ENCODE measurements around the gene RSBN1.
A peak's percentile ranks its signal among the peaks of the same experiment; 100 is the strongest.

Gene RSBN1

GRCh38 chr1:113783254-113784103 lies 28.8 kb downstream of the RSBN1 start:
- Histone ChIP-seq H3K4me3 (peak overlapping the region; percentile 21; the same call in 1 of the 2 replicates), H3K27ac (peak overlapping the region; percentile 83), H3K9me3 (ENCODE audit: low read depth, low read length) (no peaks in the 10 kb centered on the region), H3K36me3 (ENCODE audit: insufficient read depth, low read length) (peaks cover 7% of the 10 kb centered on the region), H3K9ac (ENCODE audit: insufficient read length) (no peak overlapping the region)
- TF ChIP-seq EZH2 (IDR thresholded peaks at IDR 0.05), result no peak
- peak; percentile 45 for TF ChIP-seq FOXP2 (optimal IDR thresholded peaks at IDR 0.05; ENCODE audit: control extremely low read depth, extremely low read length, insufficient read depth)
- DNase-seq (ENCODE audit: low read depth, low spot score), result peak; percentile 63

GRCh38 chr1:113782406-113782805 lies 29.9 kb downstream of the RSBN1 start:
- no peaks in the 10 kb centered on the region for H3K9me3 ChIP-seq (ENCODE audit: low read depth, low read length)

GRCh38 chr1:113780374-113781146 lies 31.7 kb downstream of the RSBN1 start:
- no peak overlapping the region for H3K4me3 ChIP-seq
- H3K9me3 ChIP-seq (ENCODE audit: low read depth, low read length), result no peaks in the 10 kb centered on the region
- TF ChIP-seq FOXP2 (optimal IDR thresholded peaks at IDR 0.05; ENCODE audit: control extremely low read depth, extremely low read length, insufficient read depth) (no peak), POLR2AphosphoS5 (IDR thresholded peaks at IDR 0.05; ENCODE audit: borderline replicate concordance, low read depth, low read length) (no peak), EZH2 (IDR thresholded peaks at IDR 0.05) (no peak)
- no peak overlapping the region for H3K27ac ChIP-seq
- H3K9ac ChIP-seq (ENCODE audit: insufficient read length), result no peak overlapping the region
- no peak for DNase-seq (ENCODE audit: low read depth, low spot score)
- H3K36me3 ChIP-seq (ENCODE audit: insufficient read depth, low read length), result peaks cover 27% of the 10 kb centered on the region

More at GRCh38 chr1:113782406-113782805, 29.9 kb downstream of the RSBN1 start:
- Histone ChIP-seq H3K4me3 (no peak overlapping the region), H3K36me3 (ENCODE audit: insufficient read depth, low read length) (peaks cover 11% of the 10 kb centered on the region), H3K27ac (peak overlapping the region; percentile 83), H3K9ac (ENCODE audit: insufficient read length) (no peak overlapping the region)
- DNase-seq (ENCODE audit: low read depth, low spot score), result no peak
- TF ChIP-seq EZH2 (IDR thresholded peaks at IDR 0.05) (no peak), FOXP2 (optimal IDR thresholded peaks at IDR 0.05; ENCODE audit: control extremely low read depth, extremely low read length, insufficient read depth) (no peak), POLR2AphosphoS5 (IDR thresholded peaks at IDR 0.05; ENCODE audit: borderline replicate concordance, low read depth, low read length) (no peak)

GRCh38 chr1:113779542-113779941 lies 32.7 kb downstream of the RSBN1 start:
- peaks cover 27% of the 10 kb centered on the region for H3K36me3 ChIP-seq (ENCODE audit: insufficient read depth, low read length)
- no peak overlapping the region for H3K4me3 ChIP-seq
- TF ChIP-seq FOXP2 (optimal IDR thresholded peaks at IDR 0.05; ENCODE audit: control extremely low read depth, extremely low read length, insufficient read depth) (no peak), POLR2AphosphoS5 (IDR thresholded peaks at IDR 0.05; ENCODE audit: borderline replicate concordance, low read depth, low read length) (no peak), EZH2 (IDR thresholded peaks at IDR 0.05) (no peak)
- DNase-seq (ENCODE audit: low read depth, low spot score), result no peak
- H3K27ac ChIP-seq, result no peak overlapping the region
- no peak overlapping the region for H3K9ac ChIP-seq (ENCODE audit: insufficient read length)
- H3K9me3 ChIP-seq (ENCODE audit: low read depth, low read length), result no peaks in the 10 kb centered on the region

GRCh38 chr1:113777561-113777960 lies 34.7 kb downstream of the RSBN1 start:
- TF ChIP-seq FOXP2 (optimal IDR thresholded peaks at IDR 0.05; ENCODE audit: control extremely low read depth, extremely low read length, insufficient read depth) (no peak), EZH2 (IDR thresholded peaks at IDR 0.05) (no peak), POLR2AphosphoS5 (IDR thresholded peaks at IDR 0.05; ENCODE audit: borderline replicate concordance, low read depth, low read length) (no peak)
- Histone ChIP-seq H3K9me3 (ENCODE audit: low read depth, low read length) (no peaks in the 10 kb centered on the region), H3K36me3 (ENCODE audit: insufficient read depth, low read length) (peaks cover 31% of the 10 kb centered on the region), H3K9ac (ENCODE audit: insufficient read length) (no peak overlapping the region), H3K27ac (no peak overlapping the region; the same call in 1 of the 2 replicates), H3K4me3 (no peak overlapping the region)
- DNase-seq (ENCODE audit: low read depth, low spot score), result no peak

- H3K27ac ChIP-seq, result no peak overlapping the region
- H3K9ac ChIP-seq (ENCODE audit: insufficient read length), result no peak overlapping the region
- no peak for TF ChIP-seq EZH2 (IDR thresholded peaks at IDR 0.05)
- no peak for TF ChIP-seq FOXP2 (optimal IDR thresholded peaks at IDR 0.05; ENCODE audit: control extremely low read depth, extremely low read length, insufficient read depth)
- no peak for TF ChIP-seq POLR2AphosphoS5 (IDR thresholded peaks at IDR 0.05; ENCODE audit: borderline replicate concordance, low read depth, low read length)
- peaks cover 30% of the 10 kb centered on the region for H3K36me3 ChIP-seq (ENCODE audit: insufficient read depth, low read length)
- no peaks in the 10 kb centered on the region for H3K9me3 ChIP-seq (ENCODE audit: low read depth, low read length)
- no peak overlapping the region for H3K4me3 ChIP-seq
- no peak for DNase-seq (ENCODE audit: low read depth, low spot score)
Measured at GRCh38 chr1:113770031-113770430, 42.2 kb downstream of the RSBN1 start.

GRCh38 chr1:113769601-113769970 lies 42.7 kb downstream of the RSBN1 start:
- Histone ChIP-seq H3K4me3 (no peak overlapping the region), H3K27ac (no peak overlapping the region), H3K9me3 (ENCODE audit: low read depth, low read length) (no peaks in the 10 kb centered on the region), H3K9ac (ENCODE audit: insufficient read length) (no peak overlapping the region), H3K36me3 (ENCODE audit: insufficient read depth, low read length) (peaks cover 33% of the 10 kb centered on the region)
- DNase-seq (ENCODE audit: low read depth, low spot score), result no peak
- TF ChIP-seq POLR2AphosphoS5 (IDR thresholded peaks at IDR 0.05; ENCODE audit: borderline replicate concordance, low read depth, low read length), result no peak
- no peak for TF ChIP-seq EZH2 (IDR thresholded peaks at IDR 0.05)
- TF ChIP-seq FOXP2 (optimal IDR thresholded peaks at IDR 0.05; ENCODE audit: control extremely low read depth, extremely low read length, insufficient read depth), result no peak

GRCh38 chr1:113768916-113769600 lies 43.2 kb downstream of the RSBN1 start:
- no peak overlapping the region for H3K27ac ChIP-seq
- H3K9ac ChIP-seq (ENCODE audit: insufficient read length), result no peak overlapping the region
- H3K4me3 ChIP-seq, result no peak overlapping the region
- H3K9me3 ChIP-seq (ENCODE audit: low read depth, low read length), result no peaks in the 10 kb centered on the region
- H3K36me3 ChIP-seq (ENCODE audit: insufficient read depth, low read length), result peaks cover 34% of the 10 kb centered on the region
- DNase-seq (ENCODE audit: low read depth, low spot score), result no peak
- TF ChIP-seq EZH2 (IDR thresholded peaks at IDR 0.05), result no peak
